Mesothelial cell of epicardium (in vitro differentiated cells): ENCODE measurements around the gene ASXL3. TPM values are rescaled to one million over a fixed set of nuclear protein-coding genes. Genes with fewer than 3 reads are reported as not detected.

Experiments
- DNase-seq, 2 experiments: peaks; one replicate each; pipeline ENCODE4 v3.0.0; 2021; ENCODE audit warnings: low spot score in 2 of 2; ENCODE audit not compliant: unreplicated experiment in 2 of 2
- H3K27ac Mint-ChIP-seq: 2 replicates; pipeline ENCODE4 v1.8.0; 2021; ENCODE audit warnings: mixed read lengths
- H3K27me3 Mint-ChIP-seq: 2 replicates; pipeline ENCODE4 v1.8.0; 2021; ENCODE audit warnings: low read depth, mixed read lengths
- H3K36me3 Mint-ChIP-seq: 2 replicates; pipeline ENCODE4 v1.8.0; 2021; ENCODE audit warnings: mixed read lengths
- H3K4me1 Mint-ChIP-seq: 2 replicates; pipeline ENCODE4 v1.8.0; 2021; ENCODE audit warnings: mixed read lengths
- H3K4me3 Mint-ChIP-seq: 2 replicates; pipeline ENCODE4 v1.8.0; 2021; ENCODE audit warnings: mild to moderate bottlenecking, moderate library complexity, mixed read lengths
- H3K9me3 Mint-ChIP-seq: 2 replicates; pipeline ENCODE4 v1.8.0; 2021; ENCODE audit warnings: mixed read lengths
- total RNA-seq: library from RNA; stranded (reverse); gene quantifications from 3 replicates; pipeline ENCODE4 v1.2.1, GENCODE V29; 2021
- TF ChIP-seq, protein P1 (sequence below): fragments of 200-600 bp; sonication (generic); IDR thresholded peaks from one replicate; pipeline ENCODE4 v1.5.0; 2021; ENCODE audit warnings: antibody characterized with exemption; ENCODE audit not compliant: unreplicated experiment

Gene ASXL3
- total RNA-seq, 1 donor from 2014 or later: 34.0 TPM

DNA sequence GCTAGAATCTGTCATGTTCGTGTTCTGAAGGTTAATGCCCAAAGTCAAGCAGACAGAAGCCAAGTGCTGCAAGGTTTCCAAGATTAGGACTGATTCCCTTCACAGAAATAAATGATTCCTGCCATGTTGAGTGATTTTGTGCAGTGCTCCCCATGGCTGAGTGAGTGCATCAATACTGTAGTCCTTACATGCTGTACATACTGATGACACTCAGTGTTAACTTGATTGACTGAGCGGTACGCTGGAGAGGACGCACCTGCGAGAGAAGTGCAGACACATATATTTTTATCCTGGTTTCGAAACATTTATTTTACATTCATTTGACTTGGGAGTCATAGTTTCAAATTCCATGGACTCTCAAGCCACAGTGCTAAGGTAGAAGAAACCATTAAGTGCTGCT is 92.0 kb downstream of the ASXL3 start:
- H3K27ac Mint-ChIP-seq: no peak overlapping the region
- no peaks in the 10 kb centered on the region for H3K9me3 Mint-ChIP-seq
- H3K4me3 Mint-ChIP-seq: no peak overlapping the region
- no peaks in the 10 kb centered on the region for H3K27me3 Mint-ChIP-seq
- peaks cover 20% of the 10 kb centered on the region for H3K36me3 Mint-ChIP-seq
- DNase-seq: no peak
- TF ChIP-seq, protein P1, sequence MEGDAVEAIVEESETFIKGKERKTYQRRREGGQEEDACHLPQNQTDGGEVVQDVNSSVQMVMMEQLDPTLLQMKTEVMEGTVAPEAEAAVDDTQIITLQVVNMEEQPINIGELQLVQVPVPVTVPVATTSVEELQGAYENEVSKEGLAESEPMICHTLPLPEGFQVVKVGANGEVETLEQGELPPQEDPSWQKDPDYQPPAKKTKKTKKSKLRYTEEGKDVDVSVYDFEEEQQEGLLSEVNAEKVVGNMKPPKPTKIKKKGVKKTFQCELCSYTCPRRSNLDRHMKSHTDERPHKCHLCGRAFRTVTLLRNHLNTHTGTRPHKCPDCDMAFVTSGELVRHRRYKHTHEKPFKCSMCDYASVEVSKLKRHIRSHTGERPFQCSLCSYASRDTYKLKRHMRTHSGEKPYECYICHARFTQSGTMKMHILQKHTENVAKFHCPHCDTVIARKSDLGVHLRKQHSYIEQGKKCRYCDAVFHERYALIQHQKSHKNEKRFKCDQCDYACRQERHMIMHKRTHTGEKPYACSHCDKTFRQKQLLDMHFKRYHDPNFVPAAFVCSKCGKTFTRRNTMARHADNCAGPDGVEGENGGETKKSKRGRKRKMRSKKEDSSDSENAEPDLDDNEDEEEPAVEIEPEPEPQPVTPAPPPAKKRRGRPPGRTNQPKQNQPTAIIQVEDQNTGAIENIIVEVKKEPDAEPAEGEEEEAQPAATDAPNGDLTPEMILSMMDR: no peak
- H3K4me1 Mint-ChIP-seq: peaks cover 30% of the 10 kb centered on the region

- Mint-ChIP-seq H3K4me3 (no peak overlapping the region), H3K36me3 (peaks cover 36% of the 10 kb centered on the region), H3K27me3 (no peaks in the 10 kb centered on the region), H3K4me1 (peaks cover 32% of the 10 kb centered on the region), H3K9me3 (no peaks in the 10 kb centered on the region), H3K27ac (no peak overlapping the region)
- TF ChIP-seq, protein P1: no peak
- DNase-seq: no peak
Measured at GRCh38 chr18:33673689-33674088, 95.7 kb downstream of the ASXL3 start.

GRCh38 chr18:33676593-33676992 is 98.6 kb downstream of the ASXL3 start:
- H3K4me3 Mint-ChIP-seq: no peak overlapping the region

GRCh38 chr18:33677891-33678290 is 99.9 kb downstream of the ASXL3 start:
- Mint-ChIP-seq H3K4me1 (peaks cover 14% of the 10 kb centered on the region), H3K36me3 (peaks cover 31% of the 10 kb centered on the region), H3K4me3 (no peak overlapping the region), H3K9me3 (no peaks in the 10 kb centered on the region), H3K27ac (no peak overlapping the region), H3K27me3 (no peaks in the 10 kb centered on the region)
- DNase-seq: no peak
- TF ChIP-seq, protein P1: no peak

More at GRCh38 chr18:33676593-33676992, 98.6 kb downstream of the ASXL3 start:
- DNase-seq: no peak
- Mint-ChIP-seq H3K4me1 (peaks cover 19% of the 10 kb centered on the region), H3K27ac (peak overlapping the region; percentile 63), H3K27me3 (no peaks in the 10 kb centered on the region), H3K9me3 (no peaks in the 10 kb centered on the region), H3K36me3 (peaks cover 34% of the 10 kb centered on the region)
- TF ChIP-seq, protein P1: no peak

GRCh38 chr18:33682436-33682835 is 104.4 kb downstream of the ASXL3 start:
- H3K4me3 Mint-ChIP-seq: no peak overlapping the region
- DNase-seq: no peak
- peaks cover 43% of the 10 kb centered on the region for H3K36me3 Mint-ChIP-seq
- H3K27me3 Mint-ChIP-seq: no peaks in the 10 kb centered on the region
- H3K27ac Mint-ChIP-seq: no peak overlapping the region
- H3K9me3 Mint-ChIP-seq: peaks cover 17% of the 10 kb centered on the region
- H3K4me1 Mint-ChIP-seq: peaks cover 9% of the 10 kb centered on the region
- TF ChIP-seq, protein P1: no peak

- no peaks in the 10 kb centered on the region for H3K27me3 Mint-ChIP-seq
Measured at GRCh38 chr18:33694593-33694992, 116.6 kb downstream of the ASXL3 start.

More at GRCh38 chr18:33694593-33694992, 116.6 kb downstream of the ASXL3 start:
- peaks cover 7% of the 10 kb centered on the region for H3K4me1 Mint-ChIP-seq
- H3K4me3 Mint-ChIP-seq: no peak overlapping the region
- TF ChIP-seq, protein P1: no peak
- no peak for DNase-seq
- H3K9me3 Mint-ChIP-seq: no peaks in the 10 kb centered on the region
- no peak overlapping the region for H3K27ac Mint-ChIP-seq
- peaks cover 29% of the 10 kb centered on the region for H3K36me3 Mint-ChIP-seq
